GM12878 (cell line): ENCODE results near the gene BEST4. TPM values are rescaled to one million over a fixed set of nuclear protein-coding genes. Genes with fewer than 3 reads are reported as not detected.

Source experiments
- ATAC-seq: fragments of 200-7000 bp; cut with Tn5 transposase; 3 replicates; pipeline ENCODE4 v1.9.1; 2020; ENCODE audit warnings: mild to moderate bottlenecking, moderate library complexity
- BruUV-seq: library from RNA; stranded (reverse); fragments of 400-500 nt; replicated peaks from 2 replicates; lab custom pipeline; 2021; lab: Mats Ljungman, UMichigan
- CTCF ChIA-PET: fragments of 300-600 bp; sonication (Branson Sonifier 250); formaldehyde crosslinking; extraction: SDS; loops from one replicate; lab custom pipeline; 2021; ENCODE audit warnings: inconsistent platforms; lab: Yijun Ruan, JAX
- POLR2A ChIA-PET: fragments of 350-600 bp; formaldehyde crosslinking; extraction: SDS; loops from one replicate; lab custom pipeline; 2021; ENCODE audit warnings: inconsistent platforms; lab: Charles Lee
- RAD21 ChIA-PET: fragments of 300-600 bp; sonication (Branson Sonifier 250); formaldehyde crosslinking; loops from one replicate; lab custom pipeline; 2023; ENCODE audit warnings: antibody characterized with exemption; ENCODE audit not compliant: unreplicated experiment; lab: Charles Lee
- SMC1A ChIA-PET: fragments of 300-600 bp; sonication (Branson Sonifier 250); formaldehyde crosslinking; loops from one replicate; lab custom pipeline; 2023; ENCODE audit not compliant: unreplicated experiment, uncharacterized antibody; lab: Charles Lee
- DNase-seq: peaks from one replicate; pipeline ENCODE4 v3.0.0-alpha.2; 2011; ENCODE audit warnings: low read depth, low spot score
- FAIRE-seq: peaks from 3 replicates; lab custom pipeline; 2011; peaks lifted over from hg19 to GRCh38; lab: Jason Lieb, UNC
- H2AFZ ChIP-seq: 2 replicates; pipeline ENCODE4 v1.6.0; 2011; ENCODE audit warnings: low read depth, low read length, control low read depth; ENCODE audit not compliant: control insufficient read depth
- H3K27ac ChIP-seq: 2 replicates; pipeline ENCODE4 v1.5.1; 2011; ENCODE audit warnings: control low read depth; ENCODE audit not compliant: control insufficient read depth, insufficient read depth
- H3K27me3 ChIP-seq, 2 experiments: replicated peaks in 1 of 2; 2 replicates each; pipeline versions ENCODE4 v1.6.0 to v1.6.1; 2011; ENCODE audit warnings: low read length in 1 of 2; ENCODE audit not compliant: control insufficient read depth in 2 of 2, insufficient read depth in 2 of 2
- H3K36me3 ChIP-seq, 2 experiments: 2 replicates each; pipeline ENCODE4 v1.5.1; 2011; ENCODE audit warnings: low read length in 1 of 2; ENCODE audit not compliant: control insufficient read depth in 2 of 2, insufficient read depth in 2 of 2
- H3K4me1 ChIP-seq: 2 replicates; pipeline ENCODE4 v1.6.1; 2011; ENCODE audit warnings: mild to moderate bottlenecking, low read length, moderate library complexity, mixed read lengths; ENCODE audit not compliant: control insufficient read depth, insufficient read depth
- H3K4me2 ChIP-seq: 2 replicates; pipeline ENCODE4 v1.6.0; 2011; ENCODE audit warnings: control low read depth; ENCODE audit not compliant: control insufficient read depth, insufficient read depth
- H3K4me3 ChIP-seq: fragments of 200-600 bp; sonication (generic); 2 replicates; pipeline ENCODE4 v1.5.1; 2016
- H3K79me2 ChIP-seq: 2 replicates; pipeline ENCODE4 v1.6.0; 2011; ENCODE audit warnings: low read length; ENCODE audit not compliant: control insufficient read depth, insufficient read depth
- H3K9ac ChIP-seq: 2 replicates; pipeline ENCODE4 v1.8.0; 2011; ENCODE audit warnings: low read length, control low read depth, mixed read lengths; ENCODE audit not compliant: control insufficient read depth, insufficient read depth
- H3K9me3 ChIP-seq: replicated peaks from 3 replicates; pipeline ENCODE4 v1.5.1; 2011; ENCODE audit warnings: mild to moderate bottlenecking, low read length; ENCODE audit not compliant: control insufficient read depth, insufficient read depth
- H4K20me1 ChIP-seq: 2 replicates; pipeline ENCODE4 v1.6.0; 2011; ENCODE audit not compliant: control insufficient read depth, insufficient read depth
- CBFB ChIP-seq: IDR thresholded peaks from 2 replicates; pipeline ENCODE4 v1.6.1; 2016; ENCODE audit warnings: antibody characterized with exemption, low read depth
- MLLT1 ChIP-seq: fragments of 450-650 bp; IDR thresholded peaks from 2 replicates; pipeline ENCODE4 v1.6.1; 2016; ENCODE audit warnings: mild to moderate bottlenecking
- NFXL1 ChIP-seq: fragments of 450-650 bp; IDR thresholded peaks from 2 replicates; pipeline ENCODE4 v1.6.1; 2017; ENCODE audit warnings: antibody characterized with exemption, mild to moderate bottlenecking, borderline replicate concordance
- WGBS: methylation state at CpG from one replicate; pipeline ENCODE4 v1.1.6; 2016; ENCODE audit warnings: low lambda C conversion rate; ENCODE audit not compliant: insufficient replicate concordance, insufficient coverage; ENCODE audit errors: missing lambda C conversion rate; 5-methylcytosine and 5-hydroxymethylcytosine counted together
- in situ Hi-C: fragments of 300-500 bp; cut with MboI; formaldehyde crosslinking; loops from 9 replicates; pipeline ENCODE4 v1.14.3; 2018; ENCODE audit warnings: mixed read lengths
- intact Hi-C: fragments of 100-400 bp; cut with micrococcal nuclease; formaldehyde crosslinking; loops from one replicate; pipeline ENCODE4 v1.14.2; 2022; ENCODE audit not compliant: unreplicated experiment
- polyA plus RNA-seq, 11 experiments: library from polyadenylated mRNA; depleted of rRNA in 4 of 11; unstranded in 6 of 11; stranded (reverse) in 5 of 11; fragments of >200 nt; fragmentation: Nextera tagmentation in 4 of 11; fragmentation: Illumina TruSeq in 1 of 11; extraction: Ambion mirVana in 4 of 11; extraction: Trizol in 1 of 11; gene quantifications; 1 replicate in 1 of 11; 2 replicates in 10 of 11; pipeline versions ENCODE4 v1.2.1 to v1.2.3, GENCODE V29; 2011 to 2016; ENCODE audit warnings: inconsistent platforms in 2 of 11, missing spikeins in 2 of 11, low read depth in 1 of 11
- total RNA-seq, 4 experiments: library from RNA; depleted of rRNA in 3 of 4; stranded (reverse); fragments of >200 nt in 3 of 4; fragmentation: Illumina TruSeq in 1 of 4; extraction: Trizol in 1 of 4; gene quantifications; 2 replicates each; pipeline versions ENCODE4 v1.2.1 to v1.2.3, GENCODE V29; 2013 to 2021
- TF ChIP-seq, protein P1 (sequence below): fragments of 450-650 bp; conservative IDR thresholded peaks from 2 replicates; pipeline ENCODE4 v1.6.1; 2017; ENCODE audit warnings: mild to moderate bottlenecking, moderate library complexity

The BEST4 gene
- total and polyA plus RNA-seq, 10 of the 15 experiments (the other 5 are each of a cell fraction or from before 2014, with no cell fraction given) = 0.06 to 1.3 (median 0.42) TPM

DNA sequence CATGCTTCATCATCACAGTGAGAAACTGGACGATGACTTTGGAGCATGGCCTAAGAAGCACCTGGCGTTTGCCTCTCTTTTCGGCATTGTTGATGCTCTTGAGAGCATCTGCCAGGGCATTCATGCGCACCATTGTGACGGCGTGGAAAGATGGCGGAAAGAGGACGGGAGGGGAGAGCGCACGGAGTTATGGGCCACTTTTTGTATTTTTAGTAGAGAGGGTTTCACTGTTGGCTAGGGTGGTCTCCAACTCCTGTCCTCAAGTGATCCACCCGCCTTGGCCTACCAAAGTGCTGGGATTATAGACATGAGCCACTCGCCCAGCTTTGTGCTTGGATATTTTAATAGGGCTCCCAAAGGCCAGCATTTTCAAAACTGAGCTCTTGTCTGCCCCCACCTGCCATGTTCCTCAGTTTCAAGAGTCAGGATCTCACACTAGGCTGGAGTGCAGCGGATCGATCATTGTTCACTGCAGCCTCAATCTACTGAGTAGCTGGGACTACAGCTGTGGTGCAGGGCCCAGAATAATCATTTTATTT is 7.3 kb downstream of the BEST4 start:
- H3K4me1 ChIP-seq = peaks cover 32% of the 10 kb centered on the region
- peaks cover 12% of the 10 kb centered on the region for H4K20me1 ChIP-seq
- intact Hi-C loops (no loop called here), in situ Hi-C loops (no loop called here)
- no peak overlapping the region for H2AFZ ChIP-seq
- DNase-seq = no peak
- H3K9me3 ChIP-seq = no peaks in the 10 kb centered on the region
- no peak overlapping the region for H3K4me3 ChIP-seq
- peaks cover 33% of the 10 kb centered on the region for H3K79me2 ChIP-seq
- RAD21 ChIA-PET = no interaction called here
- no peak for TF ChIP-seq NFXL1
- TF ChIP-seq MLLT1 = 0 out of 2 replicates have a peak, but pooled peaks have one; percentile 30
- TF ChIP-seq, protein P1, sequence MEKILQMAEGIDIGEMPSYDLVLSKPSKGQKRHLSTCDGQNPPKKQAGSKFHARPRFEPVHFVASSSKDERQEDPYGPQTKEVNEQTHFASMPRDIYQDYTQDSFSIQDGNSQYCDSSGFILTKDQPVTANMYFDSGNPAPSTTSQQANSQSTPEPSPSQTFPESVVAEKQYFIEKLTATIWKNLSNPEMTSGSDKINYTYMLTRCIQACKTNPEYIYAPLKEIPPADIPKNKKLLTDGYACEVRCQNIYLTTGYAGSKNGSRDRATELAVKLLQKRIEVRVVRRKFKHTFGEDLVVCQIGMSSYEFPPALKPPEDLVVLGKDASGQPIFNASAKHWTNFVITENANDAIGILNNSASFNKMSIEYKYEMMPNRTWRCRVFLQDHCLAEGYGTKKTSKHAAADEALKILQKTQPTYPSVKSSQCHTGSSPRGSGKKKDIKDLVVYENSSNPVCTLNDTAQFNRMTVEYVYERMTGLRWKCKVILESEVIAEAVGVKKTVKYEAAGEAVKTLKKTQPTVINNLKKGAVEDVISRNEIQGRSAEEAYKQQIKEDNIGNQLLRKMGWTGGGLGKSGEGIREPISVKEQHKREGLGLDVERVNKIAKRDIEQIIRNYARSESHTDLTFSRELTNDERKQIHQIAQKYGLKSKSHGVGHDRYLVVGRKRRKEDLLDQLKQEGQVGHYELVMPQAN = no peak
- 0 out of 2 replicates have a peak, but pooled peaks have one; percentile 14 for TF ChIP-seq CBFB
- peaks cover 8 to 30% of the 10 kb centered on the region in 2 experiments for H3K36me3 ChIP-seq
- BruUV-seq = no TSS peak
- SMC1A ChIA-PET = interaction anchor here (0.8 kb wide), 1 partner anchor 12 kb away, joined by 4 read pairs; no protein-coding TSS in a partner anchor
- no peak overlapping the region for H3K9ac ChIP-seq
- POLR2A ChIA-PET = interaction anchor here (0.6 to 1.6 kb wide), 5 partner anchors 12 to 1559 kb away, joined by 3 to 4 read pairs (median 3); no protein-coding TSS in a partner anchor
- no peak for ATAC-seq
- H3K27ac ChIP-seq = no peak overlapping the region
- H3K4me2 ChIP-seq = no peak overlapping the region
- no peaks in the 10 kb centered on the region for H3K27me3 ChIP-seq
- no peak for FAIRE-seq
- CTCF ChIA-PET = interaction anchor here (0.6 to 1.3 kb wide), 3 partner anchors 10 to 236 kb away, joined by 3 to 5 read pairs (median 5); no protein-coding TSS in a partner anchor
- WGBS = 87% methylated on average over 14 of the region's 14 CpGs
